Dermis microvascular lymphatic vessel endothelial cell (primary cell): ENCODE data around the gene KIAA1671. TPM values are rescaled to one million over a fixed set of nuclear protein-coding genes. Genes with fewer than 3 reads are reported as not detected.

Experiments
- DNase-seq, 2 donors: peaks; one replicate each; pipeline versions ENCODE4 v3.0.0 to v3.0.0-alpha.2; 2010; ENCODE audit warnings: low read depth in 2 of 2
- total RNA-seq: library from RNA; depleted of rRNA; stranded (reverse); fragments of >200 nt; gene quantifications from 2 replicates; pipeline ENCODE4 v1.2.1, GENCODE V29; 2014

Gene KIAA1671
- total RNA-seq, 1 donor from 2014 or later, result 34.8 TPM

GRCh38 chr22:25112538-25113253 is 160.2 kb downstream of the KIAA1671 start:
- DNase-seq, result peak in 1 of 2 donors; percentile 23

- DNase-seq, result peak in 1 of 2 donors; percentile 83
Measured at GRCh38 chr22:25113316-25113721, 160.8 kb downstream of the KIAA1671 start.

GRCh38 chr22:25114369-25115362 is 162.2 kb downstream of the KIAA1671 start:
- peak in 1 of 2 donors; percentile 77 for DNase-seq

GRCh38 chr22:25119609-25120008 is 167.1 kb downstream of the KIAA1671 start:
- no peak for DNase-seq

- DNase-seq, result peak in 1 of 2 donors; percentile 37
Measured at GRCh38 chr22:25120093-25120561, 167.6 kb downstream of the KIAA1671 start.

GRCh38 chr22:25120761-25121212 is 168.3 kb downstream of the KIAA1671 start:
- peak in 1 of 2 donors; percentile 87 for DNase-seq

GRCh38 chr22:25122136-25122764 is 169.7 kb downstream of the KIAA1671 start:
- DNase-seq, result peak; percentile 44 to 55

- DNase-seq, result no peak
Measured at GRCh38 chr22:25123677-25124076, 171.2 kb downstream of the KIAA1671 start.

- DNase-seq, result no peak
Measured at GRCh38 chr22:25125693-25126357, 173.3 kb downstream of the KIAA1671 start.

- no peak for DNase-seq
Measured at GRCh38 chr22:25126510-25126909, 174.0 kb downstream of the KIAA1671 start.

GRCh38 chr22:25127318-25127717 is 174.8 kb downstream of the KIAA1671 start:
- no peak for DNase-seq

GRCh38 chr22:25130462-25130861 is 177.9 kb downstream of the KIAA1671 start:
- DNase-seq, result no peak

GRCh38 chr22:25131198-25131887 is 178.8 kb downstream of the KIAA1671 start:
- no peak for DNase-seq

GRCh38 chr22:25134028-25134427 is 181.5 kb downstream of the KIAA1671 start:
- DNase-seq, result peak; percentile 60 to 89

GRCh38 chr22:25134451-25134850 is 181.9 kb downstream of the KIAA1671 start:
- DNase-seq, result no peak

- DNase-seq, result no peak
Measured at GRCh38 chr22:25136953-25137576, 184.5 kb downstream of the KIAA1671 start.

GRCh38 chr22:25137577-25138525 is 185.3 kb downstream of the KIAA1671 start:
- DNase-seq, result no peak

- peak in 1 of 2 donors; percentile 56 for DNase-seq
Measured at GRCh38 chr22:25139062-25139461, 186.5 kb downstream of the KIAA1671 start.

GRCh38 chr22:25142102-25142501 is 189.6 kb downstream of the KIAA1671 start:
- no peak for DNase-seq
